Inflammatory macrophage treated with lipopolysaccharide for 4 hours (primary cell): ENCODE results near the gene GPR18.
"Not testable (repeated sequence)": the region's sequence is repeated elsewhere in the genome, so short reads cannot be mapped to it uniquely, and the experiment has no call there.

Source experiments
- DNase-seq: peaks from one replicate; pipeline ENCODE4 v3.0.0-alpha.2; 2020

GPR18 gene

DNA sequence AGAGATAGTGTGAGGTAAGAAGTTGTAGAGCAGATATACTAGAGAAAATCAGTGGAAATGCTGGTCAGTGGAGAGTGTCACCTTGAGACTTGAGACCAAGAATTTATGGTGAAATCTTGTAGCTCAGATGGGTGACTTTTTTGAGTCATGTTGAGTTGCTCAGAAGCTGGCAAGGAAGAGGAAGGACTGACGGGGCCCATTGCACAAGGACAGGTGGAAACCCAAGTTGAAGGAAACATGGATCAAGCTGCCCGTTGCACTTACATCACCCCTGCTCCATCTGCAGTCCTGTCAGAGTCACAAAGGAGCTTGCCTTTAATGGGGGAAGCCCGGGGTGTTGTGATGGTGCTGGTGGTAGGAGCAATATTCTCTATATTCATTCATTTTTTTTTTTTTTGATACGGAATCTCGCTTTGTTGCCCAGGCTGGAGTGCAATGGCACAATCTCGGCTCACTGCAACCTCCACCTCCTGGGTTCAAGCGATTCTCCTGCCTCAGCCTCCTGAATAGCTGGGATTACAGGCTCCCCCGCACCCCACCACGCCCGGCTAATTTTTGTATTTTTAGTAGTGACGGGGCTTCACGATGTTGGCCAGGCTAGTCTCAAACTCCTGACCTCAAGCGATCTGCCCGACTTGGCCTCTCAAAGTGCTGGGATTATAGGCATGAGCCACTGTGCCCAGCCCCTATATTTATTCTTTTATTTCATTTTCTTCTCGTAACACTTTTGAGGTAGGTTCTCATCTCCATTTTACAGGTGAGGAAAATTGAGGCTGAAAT, 30.1 kb downstream of the GPR18 start:
- DNase-seq: peak; percentile 94

DNA sequence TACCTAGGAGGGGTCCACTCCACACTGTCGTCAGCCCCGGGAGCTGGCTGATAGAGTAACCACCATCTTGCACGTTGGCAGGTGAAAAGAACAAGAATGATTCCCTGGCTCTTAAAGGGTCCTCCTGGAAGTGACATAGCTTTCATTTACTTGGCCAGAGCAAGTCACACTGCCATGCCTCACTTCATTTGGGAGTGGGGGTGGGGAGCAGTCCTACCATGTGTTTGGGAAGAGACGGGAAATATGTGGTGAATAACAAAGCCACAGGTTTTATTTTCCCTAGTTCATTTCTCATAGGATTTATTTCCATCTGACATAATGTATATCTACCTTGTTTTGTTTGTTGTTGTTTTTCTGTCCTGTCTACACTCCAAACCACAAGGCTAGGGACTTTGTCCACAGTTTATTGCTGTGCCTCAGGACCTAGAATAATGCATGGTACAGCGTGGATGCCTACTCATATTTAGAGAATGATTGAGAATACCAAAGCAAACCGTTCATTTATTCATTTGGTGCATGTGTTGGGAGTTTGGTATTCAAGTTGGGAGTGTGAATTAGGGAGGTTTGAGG, 30.8 kb downstream of the GPR18 start:
- DNase-seq: no peak

DNA sequence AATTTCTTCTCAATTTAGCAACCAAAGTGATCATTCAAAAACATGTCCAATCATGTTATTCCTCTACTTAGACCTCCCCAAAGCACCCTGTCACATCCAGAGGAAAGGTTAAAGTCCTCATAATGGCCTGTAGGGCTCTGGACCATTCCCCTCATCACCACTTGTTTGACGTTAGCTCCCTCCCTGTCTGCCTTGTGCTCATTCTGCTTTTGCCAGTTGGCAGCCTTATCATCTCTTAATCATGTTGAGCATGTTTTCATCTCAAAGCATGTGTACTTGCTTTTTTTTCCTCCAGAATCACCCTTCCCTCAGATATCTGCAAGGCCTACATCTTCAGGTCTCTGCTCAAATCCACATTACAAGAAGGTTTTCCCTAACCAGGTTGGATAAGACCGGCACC, 31.7 kb downstream of the GPR18 start:
- DNase-seq: no peak

DNA sequence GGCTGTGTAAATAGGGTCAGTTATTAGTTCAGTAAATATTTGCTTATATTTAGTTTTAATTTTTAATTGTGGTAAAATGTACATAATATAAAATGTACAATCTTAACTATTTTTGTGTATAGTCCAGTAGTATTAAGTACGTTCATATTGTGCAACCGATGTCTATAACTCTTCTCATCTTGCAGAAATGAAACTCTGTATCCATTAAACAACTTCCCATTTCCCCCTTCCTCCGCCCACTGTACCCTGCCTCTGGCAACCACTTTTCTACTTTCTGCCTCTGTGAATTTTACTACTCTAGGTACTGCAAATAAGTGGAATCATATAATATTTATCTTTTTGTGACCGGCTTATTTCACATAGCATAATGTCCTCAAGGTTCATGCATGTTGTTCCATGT, 33.1 kb downstream of the GPR18 start:
- peak; percentile 91 for DNase-seq

DNA sequence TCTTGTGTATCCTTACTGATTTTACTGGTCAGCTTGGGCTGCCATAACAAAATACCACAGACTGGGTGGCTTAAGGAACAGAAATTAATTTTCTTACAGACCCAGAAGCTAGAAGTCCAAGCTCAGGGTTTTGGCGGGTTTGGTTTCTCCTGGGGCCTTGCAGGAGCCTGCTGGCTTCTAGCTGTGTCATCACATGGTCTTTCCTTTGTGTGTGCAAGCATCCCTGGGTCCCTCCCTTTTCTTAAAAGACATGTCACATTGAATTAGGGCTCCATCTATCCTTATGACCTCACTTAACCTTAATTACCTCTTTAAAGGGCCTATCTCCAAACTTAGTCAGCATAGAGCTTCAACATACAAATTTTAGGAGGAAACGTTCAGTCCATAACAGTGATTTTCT, 34.2 kb downstream of the GPR18 start:
- no peak for DNase-seq

DNA sequence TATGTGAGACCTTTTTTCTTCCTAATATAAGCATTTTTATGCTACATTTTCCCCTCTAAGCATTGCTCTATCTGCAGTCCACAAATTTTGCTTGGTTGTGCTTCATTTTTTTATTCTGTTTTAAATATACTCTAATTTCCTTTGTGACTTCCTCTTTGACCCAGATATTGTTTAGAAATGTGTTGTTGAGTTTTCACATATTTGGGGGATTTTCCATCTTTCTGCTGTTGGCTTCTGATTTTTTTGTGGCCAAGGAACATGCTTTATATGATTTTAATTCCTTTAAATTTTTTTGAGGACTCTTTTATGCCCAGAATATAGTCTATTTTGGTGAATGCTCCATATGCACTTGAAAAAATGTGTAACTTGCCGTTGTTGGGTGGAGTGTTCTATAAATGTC, 34.6 kb downstream of the GPR18 start:
- DNase-seq: no peak

DNA sequence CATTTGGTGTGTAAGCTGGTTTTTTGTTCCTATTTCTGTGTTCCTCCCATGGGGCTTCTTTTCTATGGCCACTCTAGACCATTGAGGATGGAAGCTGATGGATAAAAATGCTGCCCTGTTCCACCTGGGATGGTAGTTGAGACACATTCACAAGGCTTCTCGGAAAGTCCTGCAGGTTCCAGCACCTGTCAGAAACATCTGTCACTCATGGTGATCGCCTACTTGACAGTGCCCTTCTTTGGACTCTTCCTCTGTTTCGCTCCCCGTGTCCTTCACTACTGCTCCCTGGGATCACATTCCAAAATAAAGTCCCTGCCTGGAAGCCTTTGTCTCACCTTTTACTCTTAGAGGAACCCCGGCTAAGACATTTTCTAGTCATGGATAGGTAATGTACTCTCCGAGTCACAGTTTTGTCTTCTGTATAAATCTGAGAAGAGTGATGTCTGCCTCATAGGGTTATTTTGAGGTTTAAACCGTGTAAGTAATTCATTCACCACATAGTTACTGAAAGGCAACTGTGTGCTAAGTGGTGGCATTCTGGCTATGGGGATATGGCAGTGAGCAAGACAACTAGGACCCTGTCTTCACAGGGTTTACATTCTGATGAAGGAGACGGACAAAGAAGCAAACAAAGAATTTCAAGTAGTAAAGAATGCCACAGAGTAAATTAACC, 36.5 kb downstream of the GPR18 start:
- DNase-seq: no peak

DNA sequence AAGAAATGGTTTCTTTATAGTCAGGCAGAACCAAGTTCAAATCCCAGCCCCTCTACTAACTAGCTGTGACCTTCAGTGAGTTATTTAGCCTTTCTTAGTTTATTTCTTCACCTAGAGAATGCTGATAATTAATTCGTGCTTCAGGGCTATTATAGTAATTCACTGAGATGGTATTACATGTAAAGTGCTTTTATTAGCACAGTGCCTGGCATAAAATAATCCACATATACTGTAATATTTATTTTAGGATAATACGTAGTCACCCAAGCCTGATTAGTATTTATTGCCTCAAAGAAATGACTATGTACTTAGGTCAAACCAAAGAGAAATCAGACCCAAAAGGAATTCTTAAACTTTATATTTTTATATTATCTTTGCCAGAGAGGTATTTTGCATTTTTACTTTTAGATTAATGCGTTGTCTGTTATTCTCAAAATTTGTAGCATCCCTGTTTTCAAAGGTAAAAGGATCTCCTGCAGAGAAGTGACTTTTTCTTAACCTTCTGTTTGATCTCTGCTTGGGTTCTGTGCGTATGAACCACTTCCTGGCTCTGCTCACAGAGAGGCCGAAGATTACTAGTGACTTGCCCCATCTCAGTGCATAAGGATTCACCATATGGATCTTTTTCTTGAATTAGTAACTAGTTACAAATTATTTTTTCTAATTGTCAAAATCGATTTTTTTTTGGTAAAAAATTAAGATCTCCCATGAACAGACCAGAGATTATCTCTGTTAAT, 37.8 kb downstream of the GPR18 start:
- DNase-seq: no peak

DNA sequence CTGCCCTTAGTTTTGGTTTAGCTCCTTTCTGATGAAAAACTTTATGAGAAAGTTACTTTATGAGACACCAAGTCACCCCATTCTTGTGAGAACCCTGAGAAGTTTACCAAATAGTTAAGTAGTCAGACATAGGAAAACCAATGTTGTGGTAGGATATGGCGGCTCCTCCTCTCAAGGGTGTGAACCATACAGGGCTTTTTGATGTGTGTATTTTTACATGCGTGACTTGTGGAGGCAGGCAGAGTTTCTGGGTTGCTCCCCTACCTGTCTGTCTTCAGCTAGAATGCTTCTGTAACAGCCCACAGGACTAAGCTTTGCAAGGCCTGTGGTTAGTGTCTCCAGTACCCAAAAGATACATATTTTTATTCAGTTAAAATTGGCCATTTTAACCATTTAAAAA, 39.2 kb downstream of the GPR18 start:
- no peak for DNase-seq

DNA sequence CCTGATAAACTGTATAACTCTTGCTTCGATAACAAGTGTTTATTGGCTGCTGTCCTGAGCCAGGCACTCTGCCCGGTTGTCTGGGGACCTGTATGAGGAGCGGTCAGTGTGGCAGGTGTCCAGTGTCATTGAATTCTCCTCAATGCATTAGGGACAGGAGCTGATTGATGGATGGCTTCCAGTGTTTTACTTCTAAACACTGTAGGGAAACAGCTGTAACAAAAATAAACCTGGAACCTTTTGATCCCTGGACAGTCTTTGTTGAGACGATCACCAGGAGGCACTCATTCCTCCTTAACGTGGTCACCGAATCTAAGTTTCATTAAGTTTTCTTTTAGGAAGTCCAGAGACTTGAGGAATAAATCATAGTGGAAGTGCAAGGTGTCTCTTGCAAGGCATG, 39.6 kb downstream of the GPR18 start:
- no peak for DNase-seq

DNA sequence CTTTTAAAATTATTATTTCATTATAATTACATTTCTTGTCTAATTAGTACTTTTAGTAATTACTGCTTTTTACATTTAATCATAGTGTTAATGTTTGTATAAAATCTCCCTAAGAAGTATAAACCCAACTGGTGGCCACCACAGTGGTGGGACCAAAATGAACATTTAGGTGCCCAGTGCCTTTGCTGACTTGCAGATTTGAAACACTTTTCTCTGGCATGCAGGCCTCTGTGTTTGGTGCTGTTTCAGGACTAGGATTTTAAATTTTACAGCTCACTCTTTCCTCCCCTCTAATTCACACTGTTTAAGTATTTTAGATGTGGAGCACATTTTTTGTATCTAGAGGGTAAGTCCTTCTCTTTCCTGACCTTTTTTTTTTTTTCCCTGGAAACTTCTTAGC, 40.1 kb downstream of the GPR18 start:
- no peak for DNase-seq

DNA sequence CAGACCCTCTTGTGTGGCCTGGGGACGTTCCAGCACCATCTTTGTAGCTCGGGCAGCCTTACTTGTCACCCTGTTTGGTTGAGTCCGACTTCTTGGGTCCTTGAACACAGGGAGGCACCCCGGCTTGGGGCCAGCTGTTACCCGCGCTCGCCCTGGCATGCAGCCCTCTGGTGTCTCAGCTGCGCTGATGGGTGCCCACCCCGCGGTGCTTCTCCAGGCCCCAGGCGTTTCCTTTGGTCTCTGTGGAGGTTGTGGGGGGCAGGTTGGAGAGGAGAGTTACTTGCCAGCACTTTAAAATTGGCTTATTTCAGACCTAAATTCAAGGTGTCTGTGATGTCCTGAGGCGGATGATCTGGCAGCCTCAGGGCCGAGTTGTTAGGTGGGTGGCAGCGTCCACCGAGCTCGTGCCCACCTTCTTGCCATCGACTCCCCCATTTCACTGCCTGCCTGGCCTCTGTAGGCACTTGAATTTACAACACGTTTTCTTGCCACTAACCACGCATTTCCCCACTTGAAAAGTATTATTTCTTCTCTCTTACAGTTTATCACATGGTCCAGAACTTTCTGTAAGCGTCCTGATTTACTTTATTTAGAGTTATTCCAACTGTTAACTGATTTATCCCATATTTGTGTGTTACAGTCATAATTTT, 40.6 kb downstream of the GPR18 start:
- DNase-seq: no peak

DNA sequence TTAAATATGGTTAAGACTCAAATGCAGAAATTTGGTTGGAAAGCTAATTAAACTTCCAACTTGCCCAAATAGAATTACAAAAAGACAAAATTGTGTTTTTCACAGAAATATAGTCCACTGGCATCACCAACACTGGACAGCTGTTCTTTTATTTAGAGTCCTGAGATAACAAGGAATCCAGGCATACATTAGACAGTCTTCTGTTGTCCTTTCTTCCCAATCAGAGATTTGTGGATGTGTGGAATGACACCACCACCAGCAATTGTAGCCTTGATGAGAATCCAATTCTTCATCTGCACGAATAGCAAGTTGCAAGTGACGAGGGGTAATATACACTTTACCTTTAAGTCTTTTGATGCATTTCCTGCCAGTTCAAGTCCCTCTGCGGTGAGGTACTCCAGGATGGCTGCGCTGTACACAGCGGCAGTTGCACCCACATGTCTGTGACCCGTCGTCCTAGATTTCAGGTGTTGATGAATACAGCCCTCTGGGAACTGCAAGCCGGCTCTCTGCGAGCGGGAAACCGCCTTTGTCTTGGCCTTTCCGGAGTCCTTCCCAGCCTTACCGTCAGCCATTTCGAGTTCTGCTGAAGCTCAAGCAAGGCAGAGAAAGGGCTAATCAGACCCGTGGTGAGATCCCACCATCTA, 42.9 kb downstream of the GPR18 start:
- no peak for DNase-seq

DNA sequence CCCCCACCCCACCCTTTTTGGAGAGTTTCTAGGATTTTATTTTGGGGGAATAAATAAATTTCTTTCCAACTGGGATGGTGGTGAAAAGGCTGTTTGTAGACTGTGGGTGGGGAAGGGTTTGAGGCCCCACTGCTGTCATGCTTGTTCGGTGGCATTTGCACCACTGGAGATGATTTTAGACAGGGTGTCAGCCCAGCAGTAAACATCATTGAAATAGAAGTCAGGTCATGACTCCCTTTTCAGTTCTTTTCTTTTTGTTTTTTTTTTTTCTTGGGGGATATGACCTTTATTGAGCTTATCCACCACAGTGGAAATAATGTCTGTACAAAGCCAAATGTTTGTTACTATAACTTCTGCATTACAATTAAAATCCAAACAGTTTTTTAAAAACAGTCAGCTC, 43.4 kb downstream of the GPR18 start:
- no peak for DNase-seq

DNA sequence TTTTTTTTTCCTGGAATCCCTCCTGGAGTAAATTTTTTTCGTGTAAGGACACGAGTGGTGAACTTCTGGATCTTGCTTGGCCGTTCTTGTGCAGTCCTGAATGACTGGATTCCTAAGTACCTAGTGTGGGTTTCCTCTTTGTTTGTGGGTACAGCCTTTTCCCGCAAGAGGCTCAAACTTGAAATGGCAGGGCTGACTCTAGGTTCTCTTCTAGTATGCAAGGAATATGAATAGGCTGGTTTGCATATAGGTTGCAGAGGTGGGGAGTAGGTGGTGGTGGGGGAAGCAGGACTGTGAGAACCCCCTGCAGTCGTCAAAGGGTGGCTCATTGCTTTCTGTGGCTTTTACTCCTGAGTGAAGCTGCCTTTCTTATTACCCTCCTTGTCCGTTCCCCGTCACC, 43.9 kb downstream of the GPR18 start:
- no peak for DNase-seq

DNA sequence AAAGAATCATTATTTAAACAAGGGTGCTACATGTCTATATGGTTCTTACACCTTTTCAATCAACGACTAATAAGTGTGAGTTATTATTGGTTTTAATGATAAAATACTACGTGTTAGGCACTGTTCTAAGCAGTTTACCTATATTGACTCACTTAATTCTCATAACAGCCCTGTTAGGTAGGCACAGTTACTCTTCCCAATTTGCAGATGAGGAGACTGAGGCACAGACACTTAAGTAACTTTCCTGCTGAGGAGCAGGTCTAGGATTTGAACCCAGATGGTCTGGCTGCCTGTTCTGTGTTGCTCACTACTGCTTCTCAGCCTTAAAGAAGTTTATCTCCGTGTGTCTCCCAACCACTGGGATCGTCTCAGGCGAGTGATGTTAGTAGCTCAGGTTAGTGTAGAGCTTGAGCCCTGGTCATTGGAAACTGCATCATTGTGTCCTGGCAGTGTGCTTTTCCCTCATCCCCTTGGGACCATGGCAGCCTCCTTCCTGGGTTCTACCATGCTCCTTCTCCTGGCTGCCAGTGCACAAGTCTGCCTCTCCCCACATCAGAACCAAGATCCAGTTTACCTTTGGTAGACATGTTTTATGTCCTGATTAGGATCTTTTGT, 46.7 kb downstream of the GPR18 start:
- no peak for DNase-seq

DNA sequence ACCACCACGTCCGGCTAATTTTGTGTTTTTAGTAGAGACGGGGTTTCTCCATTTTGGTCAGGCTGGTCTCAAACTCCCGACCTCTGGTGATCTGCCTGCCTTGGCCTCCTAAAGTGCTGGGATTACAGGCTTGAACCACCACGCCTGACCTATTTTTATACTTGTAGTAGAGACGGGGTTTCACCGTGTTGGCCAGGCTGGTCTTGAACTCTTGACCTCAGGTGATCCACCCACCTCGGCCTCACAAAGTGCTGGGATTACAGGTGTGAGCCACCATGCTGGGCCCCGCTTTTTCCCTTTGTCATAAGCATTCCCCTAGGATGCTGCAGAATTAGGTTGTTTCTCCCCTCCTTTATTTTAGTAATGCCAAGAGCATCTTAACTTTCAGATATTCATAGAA, 47.6 kb downstream of the GPR18 start:
- DNase-seq: not testable (repeated sequence)

DNA sequence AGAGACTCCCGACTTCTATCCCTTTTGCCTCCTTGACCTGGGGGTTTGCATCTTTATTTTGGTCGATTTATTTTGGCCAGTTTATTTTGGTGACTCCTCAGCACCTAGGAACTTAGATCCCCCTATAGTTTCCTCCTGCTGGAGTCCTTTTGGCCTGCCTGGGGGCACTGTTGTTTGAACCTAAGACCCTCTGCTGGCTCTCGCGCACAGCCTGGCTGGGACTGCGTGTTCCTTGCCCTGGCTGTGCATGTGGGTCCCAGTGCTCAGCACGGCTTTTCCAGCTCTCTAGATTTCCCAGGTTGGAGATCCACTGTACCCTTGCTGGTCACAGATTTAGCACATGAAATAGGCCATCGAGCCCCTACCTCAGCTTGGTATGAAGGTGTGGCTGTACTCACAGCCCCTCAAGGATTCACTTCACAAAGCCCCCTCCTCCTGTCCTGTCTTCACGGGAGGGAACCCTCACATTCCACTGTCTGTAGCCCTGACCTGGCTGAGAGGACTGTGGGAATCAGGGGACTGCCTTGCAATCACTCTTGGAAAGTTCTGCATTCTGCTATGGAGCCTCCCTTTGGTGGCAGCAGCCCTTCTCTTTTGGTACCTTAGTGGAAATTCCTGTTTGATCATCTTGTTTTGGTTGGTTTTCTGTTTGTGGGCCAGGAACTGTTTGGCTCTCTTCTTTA, 49.2 kb downstream of the GPR18 start:
- no peak for DNase-seq

DNA sequence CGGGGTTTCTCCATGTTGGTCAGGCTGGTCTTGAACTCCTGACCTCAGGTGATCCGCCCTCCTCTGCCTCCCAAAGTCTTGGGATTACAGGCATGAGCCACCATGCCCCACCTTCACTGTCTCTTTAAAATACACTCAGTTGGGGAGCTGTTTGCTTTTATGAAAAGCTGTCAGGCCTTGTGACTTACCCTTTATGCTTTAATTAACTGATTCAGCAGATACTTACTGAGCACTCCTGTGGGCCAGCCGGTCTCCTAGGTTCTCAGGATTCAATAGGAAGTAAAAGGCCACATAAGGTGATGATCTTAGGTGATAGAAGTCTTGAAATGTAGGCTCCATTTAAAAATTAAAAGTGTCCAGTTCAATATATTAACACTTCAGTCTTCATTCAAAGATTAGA, 50.0 kb downstream of the GPR18 start:
- DNase-seq: no peak

DNA sequence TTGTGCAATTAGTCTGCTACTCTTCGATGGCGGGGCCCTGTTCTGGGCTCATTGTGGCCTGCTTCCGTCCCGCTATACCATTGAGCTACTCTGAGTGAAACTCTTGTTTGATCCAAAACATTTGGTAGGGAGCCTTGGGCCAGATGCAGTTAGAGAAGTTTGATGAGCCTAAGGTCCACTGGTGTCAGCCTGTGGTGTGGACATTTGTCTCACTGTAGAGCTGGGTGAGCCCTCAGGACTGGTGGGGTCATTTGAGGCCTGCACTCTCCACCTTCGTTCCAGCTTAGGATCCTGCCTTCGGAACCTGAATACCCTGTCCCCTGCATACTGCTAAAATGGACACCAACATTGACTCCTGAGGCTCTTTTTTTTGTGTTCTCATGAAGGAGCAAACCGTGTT, 50.7 kb downstream of the GPR18 start:
- no peak for DNase-seq

DNA sequence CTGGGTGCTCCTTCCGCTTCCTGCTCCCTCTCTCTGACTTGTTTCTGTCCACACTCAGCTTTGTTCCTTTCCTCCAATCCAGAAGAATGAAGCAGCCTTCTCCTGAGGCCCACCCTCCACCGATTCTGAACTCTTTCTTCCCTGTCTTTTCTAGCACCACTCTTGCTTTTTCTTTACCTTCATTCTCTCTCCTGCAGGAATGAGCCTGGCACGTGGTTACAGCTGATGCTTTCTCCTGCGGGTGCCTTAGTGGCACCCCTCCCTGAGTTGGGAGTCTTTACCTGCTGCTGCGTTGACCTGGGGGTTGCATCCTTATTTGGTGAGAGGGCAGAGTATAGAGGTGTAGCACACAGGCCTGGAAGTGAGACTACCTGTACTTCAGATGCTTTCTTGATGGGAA, 51.3 kb downstream of the GPR18 start:
- DNase-seq: no peak

DNA sequence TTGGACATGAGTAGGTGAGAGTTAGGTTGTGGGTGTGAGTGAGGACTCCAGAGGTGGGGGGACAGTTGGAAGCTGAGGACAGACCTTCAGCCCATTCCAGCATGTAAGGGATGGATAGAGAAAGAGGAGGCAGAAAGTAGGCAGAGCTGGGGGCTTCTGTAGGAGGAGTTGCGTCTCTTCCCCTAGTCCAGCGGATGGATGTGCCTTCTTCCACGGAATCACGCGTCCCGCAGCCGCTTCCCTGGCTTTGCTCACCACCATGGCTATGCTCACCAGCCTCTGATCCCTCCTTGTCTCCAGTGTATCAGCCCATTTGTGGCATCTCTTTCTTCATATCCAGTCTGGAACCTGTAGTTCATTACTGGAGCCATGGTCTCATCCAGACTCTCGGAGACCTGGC, 52.0 kb downstream of the GPR18 start:
- no peak for DNase-seq
